WTC11 (cell line): ENCODE data around the gene MPIG6B. TPM values are rescaled to one million over a fixed set of nuclear protein-coding genes. Genes with fewer than 3 reads are reported as not detected.

Experiments used
- ATAC-seq: fragments of 200-7000 bp; cut with Tn5 transposase; 2 replicates; pipeline ENCODE4 v1.10.0; 2021; ENCODE audit warnings: mild to moderate bottlenecking, moderate library complexity
- CTCF ChIA-PET: fragments of 300-600 bp; sonication (Branson Sonifier 250); formaldehyde crosslinking; loops from one replicate; lab custom pipeline; 2021; ENCODE audit warnings: antibody characterized with exemption; lab: Charles Lee
- POLR2A ChIA-PET: fragments of 350-600 bp; sonication (Branson Sonifier 250); formaldehyde crosslinking; loops from one replicate; lab custom pipeline; 2021; ENCODE audit warnings: antibody characterized with exemption; lab: Charles Lee
- DNase-seq: peaks from one replicate; pipeline ENCODE4 v3.0.0; 2021; ENCODE audit warnings: low spot score
- H3K27ac Mint-ChIP-seq: 2 replicates; pipeline ENCODE4 v1.8.0; 2021; ENCODE audit warnings: mixed read lengths
- H3K27me3 Mint-ChIP-seq: 2 replicates; pipeline ENCODE4 v1.8.0; 2021; ENCODE audit warnings: low read depth, mild to moderate bottlenecking, moderate library complexity, mixed read lengths
- H3K36me3 Mint-ChIP-seq: 2 replicates; pipeline ENCODE4 v1.8.0; 2021; ENCODE audit warnings: mixed read lengths
- H3K4me1 Mint-ChIP-seq: 2 replicates; pipeline ENCODE4 v1.8.0; 2022; ENCODE audit warnings: mixed read lengths
- H3K4me3 Mint-ChIP-seq: 2 replicates; pipeline ENCODE4 v1.8.0; 2021; ENCODE audit warnings: mild to moderate bottlenecking, moderate library complexity, mixed read lengths
- H3K9me3 Mint-ChIP-seq: 2 replicates; pipeline ENCODE4 v1.8.0; 2021; ENCODE audit warnings: mixed read lengths
- ATF2 ChIP-seq: sonication (generic); formaldehyde crosslinking; IDR thresholded peaks from 2 replicates; pipeline ENCODE4 v1.8.1; 2022; ENCODE audit warnings: low read depth, missing genetic modification reagents, borderline replicate concordance
- CREB1 ChIP-seq: sonication (generic); formaldehyde crosslinking; IDR thresholded peaks from 2 replicates; pipeline ENCODE4 v1.8.0; 2023; ENCODE audit warnings: mild to moderate bottlenecking, missing genetic modification reagents
- ESRRA ChIP-seq: sonication (generic); formaldehyde crosslinking; IDR thresholded peaks from 2 replicates; pipeline ENCODE4 v1.8.1; 2022; ENCODE audit warnings: mild to moderate bottlenecking, missing genetic modification reagents, borderline replicate concordance
- ETV6 ChIP-seq: sonication (generic); formaldehyde crosslinking; IDR thresholded peaks from 2 replicates; pipeline ENCODE4 v1.8.1; 2022; ENCODE audit warnings: mild to moderate bottlenecking, missing genetic modification reagents
- FOXP1 ChIP-seq: sonication (generic); formaldehyde crosslinking; IDR thresholded peaks from 2 replicates; pipeline ENCODE4 v1.8.0; 2022; ENCODE audit warnings: missing genetic modification reagents, mild to moderate bottlenecking, moderate library complexity, borderline replicate concordance
- JUN ChIP-seq: sonication (generic); formaldehyde crosslinking; IDR thresholded peaks from 2 replicates; pipeline ENCODE4 v1.8.0; 2023; ENCODE audit warnings: mild to moderate bottlenecking, missing genetic modification reagents
- MLX ChIP-seq: sonication (generic); formaldehyde crosslinking; IDR thresholded peaks from 2 replicates; pipeline ENCODE4 v1.8.1; 2023; ENCODE audit warnings: mild to moderate bottlenecking, missing genetic modification reagents, moderate library complexity
- MXD4 ChIP-seq: fragments of 250-450 bp; sonication (Bioruptor Pico); IDR thresholded peaks from 2 replicates; pipeline ENCODE4 v1.8.0; 2021; ENCODE audit warnings: mild to moderate bottlenecking, moderate library complexity, borderline replicate concordance
- NFYB ChIP-seq: sonication (generic); formaldehyde crosslinking; conservative IDR thresholded peaks from 2 replicates; pipeline ENCODE4 v1.8.0; 2022; ENCODE audit warnings: low read depth, missing genetic modification reagents
- NR3C1 ChIP-seq: sonication (generic); formaldehyde crosslinking; conservative IDR thresholded peaks from 2 replicates; pipeline ENCODE4 v1.8.1; 2023; ENCODE audit warnings: low read depth, mild to moderate bottlenecking, missing genetic modification reagents
- PRDM15 ChIP-seq: sonication (generic); formaldehyde crosslinking; IDR thresholded peaks from 2 replicates; pipeline ENCODE4 v1.8.0; 2022; ENCODE audit warnings: missing genetic modification reagents
- RORB ChIP-seq: fragments of 250-450 bp; sonication (Bioruptor Pico); IDR thresholded peaks from 2 replicates; pipeline ENCODE4 v1.9.0; 2021; ENCODE audit warnings: mild to moderate bottlenecking
- SP1 ChIP-seq: sonication (generic); formaldehyde crosslinking; conservative IDR thresholded peaks from 2 replicates; pipeline ENCODE4 v1.8.1; 2022; ENCODE audit warnings: missing genetic modification reagents
- USF2 ChIP-seq: sonication (generic); formaldehyde crosslinking; IDR thresholded peaks from 2 replicates; pipeline ENCODE4 v1.8.1; 2023; ENCODE audit warnings: mild to moderate bottlenecking, missing genetic modification reagents, moderate library complexity
- ZBTB21 ChIP-seq: sonication (generic); formaldehyde crosslinking; IDR thresholded peaks from 2 replicates; pipeline ENCODE4 v1.8.1; 2023; ENCODE audit warnings: mild to moderate bottlenecking, missing genetic modification reagents, borderline replicate concordance
- ZBTB43 ChIP-seq: sonication (generic); formaldehyde crosslinking; IDR thresholded peaks from 2 replicates; pipeline ENCODE4 v1.8.1; 2023; ENCODE audit warnings: mild to moderate bottlenecking, missing genetic modification reagents
- ZNF138 ChIP-seq: sonication (generic); formaldehyde crosslinking; conservative IDR thresholded peaks from 2 replicates; pipeline ENCODE4 v1.8.1; 2022; ENCODE audit warnings: mild to moderate bottlenecking, moderate library complexity, missing genetic modification reagents
- ZNF232 ChIP-seq: sonication (generic); formaldehyde crosslinking; IDR thresholded peaks from 2 replicates; pipeline ENCODE4 v1.8.0; 2022; ENCODE audit warnings: mild to moderate bottlenecking, missing genetic modification reagents
- ZNF281 ChIP-seq: sonication (generic); formaldehyde crosslinking; IDR thresholded peaks from 2 replicates; pipeline ENCODE4 v1.8.0; 2023; ENCODE audit warnings: mild to moderate bottlenecking, missing genetic modification reagents
- total RNA-seq: library from RNA; stranded (reverse); gene quantifications from 3 replicates; pipeline ENCODE4 v1.2.3, GENCODE V29; 2021

Gene MPIG6B
- total RNA-seq, 1 experiment from 2014 or later, result 0.09 TPM

- no peak for TF ChIP-seq ATF2 (CRISPR knock-in tag)
- TF ChIP-seq ZNF281 (CRISPR knock-in tag), result no peak
- TF ChIP-seq NR3C1 (CRISPR knock-in tag), result no peak
- TF ChIP-seq SP1 (CRISPR knock-in tag), result peak; percentile 69
- TF ChIP-seq ZBTB21 (CRISPR knock-in tag), result no peak
- 0 out of 2 replicates have a peak, but pooled peaks have one; percentile 1 for TF ChIP-seq ETV6 (CRISPR knock-in tag)
- no peak for TF ChIP-seq PRDM15
- no peak for TF ChIP-seq MXD4
- TF ChIP-seq ZNF232 (CRISPR knock-in tag), result no peak
- TF ChIP-seq USF2, result no peak
- TF ChIP-seq FOXP1 (CRISPR knock-in tag), result no peak
- no peak for TF ChIP-seq JUN (CRISPR knock-in tag)
- no peak for TF ChIP-seq ZBTB43 (CRISPR knock-in tag)
- TF ChIP-seq NFYB, result no peak
Observed at GRCh38 chr6:31736021-31736767, 13.0 kb downstream of the MPIG6B start, which contains the start of gene CLIC1 (continued).

- POLR2A ChIA-PET, result interaction anchor here (1.0 to 2.5 kb wide), 5 partner anchors 16 to 91 kb away, joined by 3 to 7 read pairs (median 3); partner anchors contain the start of genes BAG6 and HSPA1B
- Mint-ChIP-seq H3K27me3 (no peaks in the 10 kb centered on the region; the same call in 1 of the 2 replicates), H3K9me3 (no peaks in the 10 kb centered on the region), H3K4me3 (peak overlapping the region; percentile 93), H3K4me1 (peaks cover 41% of the 10 kb centered on the region), H3K36me3 (peaks cover 25% of the 10 kb centered on the region), H3K27ac (peak overlapping the region; percentile 90)
- CTCF ChIA-PET, result interaction anchor here (0.7 to 7.1 kb wide), 14 partner anchors 8 to 216 kb away, joined by 3 to 62 read pairs (median 4); partner anchors contain the start of genes BAG6, C6orf47, DDAH2 and HSPA1B
- DNase-seq (no peak), ATAC-seq (no peak)
- no peak for TF ChIP-seq ZNF138 (CRISPR knock-in tag)
- no peak for TF ChIP-seq CREB1 (CRISPR knock-in tag)
- TF ChIP-seq MLX (CRISPR knock-in tag), result no peak
- no peak for TF ChIP-seq RORB (CRISPR knock-in tag)
- no peak for TF ChIP-seq ESRRA (CRISPR knock-in tag)
Observed at GRCh38 chr6:31736768-31737314, 13.7 kb downstream of the MPIG6B start.
